Astrocyte of the spinal cord (primary cell): ENCODE results near the gene DLGAP1.

ENCODE experiments used
- DNase-seq: peaks from one replicate; pipeline ENCODE4 v3.0.0; 2011; ENCODE audit warnings: low read depth, low spot score
- H3K4me3 ChIP-seq: 2 replicates; pipeline ENCODE4 v1.5.1; 2011; ENCODE audit warnings: low read depth, mild to moderate bottlenecking, low read length, moderate library complexity
- CTCF ChIP-seq: IDR thresholded peaks from 2 replicates; pipeline ENCODE4 v1.5.1; 2012; ENCODE audit warnings: low read depth, mild to moderate bottlenecking, low read length, inconsistent platforms
- in situ Hi-C: cut with HindIII; loops from 2 replicates; pipeline ENCODE4 v1.10.0; 2017; ENCODE audit warnings: low sequenced_read_pairs

Gene DLGAP1

GRCh38 chr18:3596637-3597384 is 858.3 kb downstream of the DLGAP1 start:
- in situ Hi-C loops, result no loop called here
- peak; percentile 36 for DNase-seq
- TF ChIP-seq CTCF, result peak; percentile 28
- no peak overlapping the region for H3K4me3 ChIP-seq

GRCh38 chr18:3596324-3596636 is 858.8 kb downstream of the DLGAP1 start:
- DNase-seq, result no peak
- no peak overlapping the region for H3K4me3 ChIP-seq
- no peak for TF ChIP-seq CTCF

DNA sequence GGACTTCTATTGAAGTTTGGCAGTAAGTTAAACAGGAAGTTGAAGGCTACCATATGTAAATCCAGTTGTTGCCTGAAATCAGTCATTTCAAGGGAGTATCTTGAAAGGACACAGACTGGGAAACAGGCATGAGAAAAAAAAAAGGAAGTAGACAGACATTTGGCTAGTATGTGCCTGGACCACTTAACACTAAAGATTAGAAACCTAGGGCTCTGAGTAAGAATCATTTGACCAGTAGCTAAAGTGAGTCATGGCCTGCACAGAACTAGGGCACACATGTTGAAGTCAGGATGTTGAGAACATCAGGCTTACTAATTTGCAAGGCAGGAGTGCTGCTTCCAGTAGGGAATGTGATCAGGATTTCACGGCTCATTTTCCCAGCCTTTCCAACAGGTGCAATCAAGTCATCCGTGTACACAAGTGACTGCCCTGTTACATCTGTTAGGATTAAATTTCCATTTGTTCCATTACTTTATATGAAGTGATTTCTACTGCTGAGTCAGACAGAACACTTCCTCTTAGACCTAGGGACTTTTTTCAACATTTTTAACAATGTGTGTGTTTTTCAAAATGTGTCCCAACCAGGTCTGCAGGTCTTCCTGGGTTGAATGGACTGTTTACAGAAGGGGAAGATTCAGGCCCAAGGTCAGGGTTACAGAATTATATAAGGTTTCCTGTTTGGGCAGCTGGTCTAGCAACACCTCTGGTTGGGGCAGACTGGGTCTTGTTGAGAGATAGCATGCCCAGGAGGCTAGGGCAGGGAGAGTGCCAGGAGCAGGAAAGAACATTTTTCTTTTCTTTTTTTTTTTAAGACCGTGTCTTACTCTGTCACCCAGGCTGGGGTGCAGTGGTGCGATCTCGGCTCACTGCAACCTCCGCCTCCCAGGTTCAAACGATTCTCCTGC is 859.5 kb downstream of the DLGAP1 start:
- peak; percentile 95 for DNase-seq
- in situ Hi-C loops, result no loop called here

More at GRCh38 chr18:3596324-3596636, 858.8 kb downstream of the DLGAP1 start:
- in situ Hi-C loops, result no loop called here

GRCh38 chr18:3594760-3595368 is 860.2 kb downstream of the DLGAP1 start:
- no peak for TF ChIP-seq CTCF
- DNase-seq, result peak; percentile 58
- peak overlapping the region; percentile 54 for H3K4me3 ChIP-seq
- in situ Hi-C loops, result no loop called here

More for the DNA sequence above, 859.5 kb downstream of the DLGAP1 start:
- no peak for TF ChIP-seq CTCF
- H3K4me3 ChIP-seq, result peak overlapping the region; percentile 54

- DNase-seq, result peak; percentile 99
Observed at GRCh38 chr18:3593904-3594759, 861.0 kb downstream of the DLGAP1 start.

More at GRCh38 chr18:3593904-3594759, 861.0 kb downstream of the DLGAP1 start:
- in situ Hi-C loops, result no loop called here
- peak; percentile 93 for TF ChIP-seq CTCF
- peak overlapping the region; percentile 54 for H3K4me3 ChIP-seq
